Endothelial cell of umbilical vein (primary cell): ENCODE measurements around the gene RSPH1. TPM values are rescaled to one million over a fixed set of nuclear protein-coding genes. Genes with fewer than 3 reads are reported as not detected.

ENCODE experiments used
- BruUV-seq: library from RNA; stranded (reverse); fragments of 400-500 nt; replicated peaks from 2 replicates; lab custom pipeline; 2021; lab: Mats Ljungman, UMichigan
- CTCF ChIA-PET: fragments of 300-600, 350-600 bp; sonication (Branson Sonifier 250); formaldehyde crosslinking; loops from one replicate; lab custom pipeline; 2021; ENCODE audit warnings: antibody characterized with exemption, inconsistent platforms; lab: Charles Lee
- POLR2A ChIA-PET: fragments of 300-600, 350-600 bp; sonication (Branson Sonifier 250); formaldehyde crosslinking; loops from one replicate; lab custom pipeline; 2021; ENCODE audit warnings: antibody characterized with exemption, inconsistent platforms; lab: Charles Lee
- DNase-seq: peaks from one replicate; pipeline ENCODE4 v3.0.0-alpha.2; 2011; ENCODE audit warnings: low read depth, low spot score
- FAIRE-seq: peaks from 2 replicates; lab custom pipeline; 2011; peaks lifted over from hg19 to GRCh38; lab: Jason Lieb, UNC
- H2AFZ ChIP-seq: 2 replicates; pipeline ENCODE4 v1.6.0; 2012; ENCODE audit warnings: low read depth, low read length, control low read depth, inconsistent platforms
- H3K27ac ChIP-seq: 2 replicates; pipeline ENCODE4 v1.5.1; 2011; ENCODE audit warnings: low read depth, mild to moderate bottlenecking, control low read depth, low read length, moderate library complexity; ENCODE audit not compliant: insufficient read depth
- H3K27me3 ChIP-seq, 2 experiments: 2 replicates each; pipeline versions ENCODE4 v1.6.0 to v1.6.1; 2011; ENCODE audit warnings: low read length in 2 of 2, mixed read lengths in 1 of 2; ENCODE audit not compliant: control insufficient read depth in 2 of 2, insufficient read depth in 2 of 2
- H3K36me3 ChIP-seq, 2 experiments: 2 replicates in 1 of 2; 3 replicates in 1 of 2; pipeline ENCODE4 v1.5.1; 2011; ENCODE audit warnings: low read length in 2 of 2, mild to moderate bottlenecking in 1 of 2, moderate library complexity in 1 of 2; ENCODE audit not compliant: control insufficient read depth in 2 of 2, insufficient read depth in 2 of 2; ENCODE audit errors: extremely low read depth in 1 of 2
- H3K4me1 ChIP-seq: 3 replicates; pipeline ENCODE4 v1.5.1; 2011; ENCODE audit warnings: mild to moderate bottlenecking, low read length; ENCODE audit not compliant: control insufficient read depth, insufficient read depth; ENCODE audit errors: extremely low read depth
- H3K4me2 ChIP-seq: 2 replicates; pipeline ENCODE4 v1.6.1; 2011; ENCODE audit warnings: low read length, control low read depth, mixed read lengths; ENCODE audit not compliant: insufficient read depth
- H3K4me3 ChIP-seq, 3 experiments: fragments of 200-600 bp in 1 of 3; sonication (generic), shearing (Covaris generic) in 1 of 3; replicated peaks in 1 of 3; 2 replicates each; pipeline ENCODE4 v1.5.1; 2011 to 2016; ENCODE audit warnings: control low read depth in 3 of 3, low read length in 3 of 3, mild to moderate bottlenecking in 2 of 3, inconsistent platforms in 1 of 3, low read depth in 1 of 3, moderate library complexity in 1 of 3; ENCODE audit not compliant: insufficient read depth in 1 of 3
- H3K79me2 ChIP-seq: 2 replicates; pipeline ENCODE4 v1.6.0; 2012; ENCODE audit warnings: low read length, inconsistent platforms; ENCODE audit not compliant: control insufficient read depth, insufficient read depth
- H3K9ac ChIP-seq: replicated peaks from 2 replicates; pipeline ENCODE3; 2011; ENCODE audit warnings: low read length, control low read depth; ENCODE audit not compliant: insufficient read depth; ENCODE audit errors: extremely low read depth
- H3K9me1 ChIP-seq: replicated peaks from 3 replicates; pipeline ENCODE4 v1.6.0; 2011; ENCODE audit warnings: mild to moderate bottlenecking, low read length; ENCODE audit not compliant: control insufficient read depth, insufficient read depth; ENCODE audit errors: extremely low read depth
- H3K9me3 ChIP-seq: replicated peaks from 2 replicates; pipeline ENCODE4 v1.5.1; 2012; ENCODE audit warnings: low read length, inconsistent platforms; ENCODE audit not compliant: control insufficient read depth, insufficient read depth
- H4K20me1 ChIP-seq: replicated peaks from 2 replicates; pipeline ENCODE3; 2011; ENCODE audit warnings: mild to moderate bottlenecking, low read length; ENCODE audit not compliant: control insufficient read depth, insufficient read depth; ENCODE audit errors: extremely low read depth
- CTCF ChIP-seq, 2 donors: IDR thresholded peaks; 1 replicate in 1 of 2; 2 replicates in 1 of 2; pipeline ENCODE4 v1.5.1; 2011; ENCODE audit warnings: low read length in 2 of 2, mild to moderate bottlenecking in 2 of 2, moderate library complexity in 2 of 2, control low read depth in 1 of 2, inconsistent platforms in 1 of 2, low read depth in 1 of 2; ENCODE audit not compliant: insufficient read depth in 1 of 2; ENCODE audit errors: extremely low read depth in 1 of 2
- EZH2 ChIP-seq: IDR thresholded peaks from 2 replicates; pipeline ENCODE4 v1.6.1; 2012; ENCODE audit warnings: borderline replicate concordance, low read depth, mild to moderate bottlenecking, moderate library complexity, low read length, inconsistent platforms; ENCODE audit not compliant: severe bottlenecking
- FOS ChIP-seq: IDR thresholded peaks from 2 replicates; pipeline ENCODE4 v1.6.1; 2011; ENCODE audit warnings: mild to moderate bottlenecking, low read length, moderate library complexity, borderline replicate concordance; ENCODE audit not compliant: insufficient read depth
- GATA2 ChIP-seq: IDR thresholded peaks from 2 replicates; pipeline ENCODE4 v1.7.0; 2011; ENCODE audit warnings: low read depth, mild to moderate bottlenecking, moderate library complexity, mixed read lengths, low read length; ENCODE audit not compliant: insufficient read length, insufficient read depth
- JUN ChIP-seq: IDR thresholded peaks from 2 replicates; pipeline ENCODE4 v1.6.1; 2011; ENCODE audit warnings: borderline replicate concordance, low read depth; ENCODE audit not compliant: insufficient read length, insufficient read depth
- MAX ChIP-seq: IDR thresholded peaks from 2 replicates; pipeline ENCODE4 v1.6.1; 2011; ENCODE audit not compliant: insufficient read depth, insufficient read length
- MYC ChIP-seq: IDR thresholded peaks from one replicate; pipeline ENCODE4 v1.6.1; 2011; ENCODE audit warnings: mild to moderate bottlenecking, low read depth, low read length
- POLR2A ChIP-seq: IDR thresholded peaks from 2 replicates; pipeline ENCODE4 v1.6.1; 2012; ENCODE audit warnings: low read depth, mild to moderate bottlenecking, control low read depth, low read length
- POLR2AphosphoS5 ChIP-seq: IDR thresholded peaks from 2 replicates; pipeline ENCODE4 v1.6.1; 2012; ENCODE audit warnings: low read depth, mild to moderate bottlenecking, control low read depth, low read length, moderate library complexity; ENCODE audit not compliant: insufficient read depth
- dilution Hi-C: fragments of 300-500 bp; cut with MboI; formaldehyde crosslinking; loops from one replicate; pipeline ENCODE4 v1.15.0; 2019; ENCODE audit warnings: low sequenced_read_pairs; ENCODE audit not compliant: extremely low pct_ligation_motif_present
- intact Hi-C: fragments of 100-400 bp; cut with micrococcal nuclease; formaldehyde crosslinking; loops from one replicate; pipeline ENCODE4 v1.10.0; 2022
- polyA plus RNA-seq, 4 experiments: library from polyadenylated mRNA; depleted of rRNA in 3 of 4; stranded (reverse) in 3 of 4; unstranded in 1 of 4; fragments of >200 nt; gene quantifications; 2 replicates each; pipeline versions ENCODE4 v1.2.1 to v1.2.3, GENCODE V29; 2011 to 2012; ENCODE audit warnings: missing spikeins in 1 of 4
- total RNA-seq: library from RNA; stranded (reverse); gene quantifications from 2 replicates; pipeline ENCODE4 v1.2.3, GENCODE V29; 2021

RSPH1 gene
- total and polyA plus RNA-seq, 2 donors (not counting 3 experiments of a cell fraction or from before 2014, with no cell fraction given), result 0.08 TPM; not detected in 1

DNA sequence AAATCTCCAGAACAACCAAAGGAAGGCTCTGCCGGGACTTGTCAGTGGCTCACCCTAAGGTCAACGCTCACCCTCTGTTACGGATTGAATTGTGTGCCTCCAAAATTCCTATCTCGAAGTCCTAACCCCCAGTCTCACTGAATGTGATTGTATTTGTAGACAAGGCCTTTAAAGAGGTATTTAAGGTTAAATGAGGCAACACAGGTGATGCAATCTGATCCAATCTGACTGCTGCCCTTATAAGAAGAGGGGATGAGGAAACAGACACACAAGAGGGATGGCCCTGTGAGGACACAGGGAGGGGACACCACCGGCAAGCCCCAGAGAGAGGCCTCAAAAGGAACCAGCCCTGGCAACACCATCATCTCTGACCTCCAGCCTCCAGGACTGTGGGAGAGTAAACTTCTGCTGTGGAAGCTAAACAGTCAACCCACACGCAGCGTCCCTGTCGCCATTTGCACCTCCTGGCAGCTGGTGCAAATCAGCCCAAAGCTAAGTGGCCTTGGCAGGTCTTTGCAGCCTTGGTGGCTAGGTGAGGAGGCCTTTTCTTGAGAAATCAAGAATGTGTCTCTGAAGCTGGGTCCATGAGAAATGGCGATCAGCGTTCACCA, 68.1 kb downstream of the RSPH1 start:
- FAIRE-seq, result no peak
- POLR2A ChIA-PET, result no interaction called here
- intact Hi-C loops, result no loop called here

More for the DNA sequence above, 68.1 kb downstream of the RSPH1 start:
- H3K27me3 ChIP-seq, result peaks cover 26 to 29% of the 10 kb centered on the region in 2 experiments
- H3K9me3 ChIP-seq, result no peaks in the 10 kb centered on the region
- TF ChIP-seq POLR2A, result no peak
- no peak for TF ChIP-seq FOS
- TF ChIP-seq JUN, result no peak
- TF ChIP-seq MYC, result no peak
- TF ChIP-seq MAX, result no peak
- TF ChIP-seq CTCF (IDR thresholded peaks at IDR 0.05; ENCODE audit: extremely low read depth in 1 of 2, insufficient read depth in 1 of 2, low read depth in 1 of 2, low read length in 2 of 2), result no peak
- TF ChIP-seq POLR2AphosphoS5, result no peak
- TF ChIP-seq GATA2, result no peak
- no peak for TF ChIP-seq EZH2
- no peak overlapping the region for H3K9ac ChIP-seq
- peaks cover 12% of the 10 kb centered on the region for H3K4me1 ChIP-seq
- dilution Hi-C loops, result no loop called here
- H3K4me3 ChIP-seq, result no peak overlapping the region
- no peak overlapping the region for H3K4me2 ChIP-seq
- no peaks in the 10 kb centered on the region for H3K79me2 ChIP-seq
- no peak overlapping the region for H2AFZ ChIP-seq
- H3K36me3 ChIP-seq, result no peaks in the 10 kb centered on the region
- CTCF ChIA-PET, result no interaction called here
- no peaks in the 10 kb centered on the region for H3K9me1 ChIP-seq
- no peaks in the 10 kb centered on the region for H4K20me1 ChIP-seq
- DNase-seq, result no peak
- no TSS peak for BruUV-seq
- H3K27ac ChIP-seq, result no peak overlapping the region
